ENCODE data around the gene SYNJ2. TPM values are rescaled to one million over a fixed set of nuclear protein-coding genes. Genes with fewer than 3 reads are reported as not detected.

Gene SYNJ2
- polyA plus RNA-seq, 1 experiment: 40.8 TPM

DNA sequence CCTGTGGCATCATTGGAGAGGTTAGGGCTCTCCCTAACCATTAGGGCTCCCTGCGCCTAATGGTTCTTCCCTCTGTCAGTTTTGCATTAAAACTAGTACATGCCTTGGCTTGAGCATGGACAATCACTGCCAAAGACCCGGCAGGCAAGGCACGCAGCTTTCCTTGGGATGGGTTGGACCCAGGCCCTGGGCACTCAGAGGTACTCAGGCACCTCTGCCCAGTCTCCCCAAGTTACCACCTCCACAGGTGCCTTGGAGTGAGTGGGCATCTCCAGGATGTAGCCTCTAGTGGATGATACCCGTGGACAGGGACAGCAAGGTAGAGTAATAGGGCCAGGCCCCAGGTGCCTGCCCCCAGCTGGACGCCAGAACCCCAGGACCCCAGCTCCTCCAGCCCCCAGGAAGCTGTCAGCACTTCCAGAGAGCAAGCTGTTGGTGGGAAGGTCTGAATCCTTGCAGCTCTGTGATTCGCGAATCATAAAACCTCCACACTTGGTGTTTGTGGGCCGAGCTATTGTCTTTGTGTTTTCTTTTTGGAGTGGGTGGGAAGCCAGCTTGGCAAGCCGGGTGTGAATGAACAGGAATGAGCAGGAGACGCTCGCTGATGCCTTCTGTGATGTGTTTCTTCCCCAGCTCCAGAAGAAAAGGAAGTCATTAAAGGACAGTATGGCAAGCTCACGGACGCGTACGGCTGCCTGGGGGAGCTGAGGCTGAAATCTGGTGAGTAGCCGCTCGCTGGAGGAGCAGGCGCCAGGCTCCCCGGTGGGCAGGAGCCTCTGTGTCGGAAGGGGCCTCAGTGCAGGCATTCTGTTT, 35.1 kb downstream of the SYNJ2 start:
- no peaks in the 10 kb centered on the region; the same call in 1 of the 2 replicates for H3K9me3 ChIP-seq (ENCODE audit: control insufficient read depth, insufficient read depth, low read length)
- TF ChIP-seq, protein P1, sequence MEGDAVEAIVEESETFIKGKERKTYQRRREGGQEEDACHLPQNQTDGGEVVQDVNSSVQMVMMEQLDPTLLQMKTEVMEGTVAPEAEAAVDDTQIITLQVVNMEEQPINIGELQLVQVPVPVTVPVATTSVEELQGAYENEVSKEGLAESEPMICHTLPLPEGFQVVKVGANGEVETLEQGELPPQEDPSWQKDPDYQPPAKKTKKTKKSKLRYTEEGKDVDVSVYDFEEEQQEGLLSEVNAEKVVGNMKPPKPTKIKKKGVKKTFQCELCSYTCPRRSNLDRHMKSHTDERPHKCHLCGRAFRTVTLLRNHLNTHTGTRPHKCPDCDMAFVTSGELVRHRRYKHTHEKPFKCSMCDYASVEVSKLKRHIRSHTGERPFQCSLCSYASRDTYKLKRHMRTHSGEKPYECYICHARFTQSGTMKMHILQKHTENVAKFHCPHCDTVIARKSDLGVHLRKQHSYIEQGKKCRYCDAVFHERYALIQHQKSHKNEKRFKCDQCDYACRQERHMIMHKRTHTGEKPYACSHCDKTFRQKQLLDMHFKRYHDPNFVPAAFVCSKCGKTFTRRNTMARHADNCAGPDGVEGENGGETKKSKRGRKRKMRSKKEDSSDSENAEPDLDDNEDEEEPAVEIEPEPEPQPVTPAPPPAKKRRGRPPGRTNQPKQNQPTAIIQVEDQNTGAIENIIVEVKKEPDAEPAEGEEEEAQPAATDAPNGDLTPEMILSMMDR (IDR thresholded peaks at IDR 0.05; ENCODE audit: low read depth, low read length): no peak
- H3K27ac ChIP-seq (ENCODE audit: low read depth, low read length): peak overlapping the region; percentile 39
- no peak overlapping the region for H3K4me3 ChIP-seq (ENCODE audit: low read depth, low read length)
- POLR2A ChIA-PET: interaction anchor here (0.7 kb wide), 1 partner anchor 1773 kb away, joined by 7 read pairs; no protein-coding TSS in a partner anchor
- no peak for DNase-seq (ENCODE audit: low read depth, low spot score)
- CTCF ChIA-PET: interaction anchor here (0.7 to 2.9 kb wide), 2 partner anchors 9 to 69 kb away, joined by 7 to 14 read pairs; no protein-coding TSS in a partner anchor
- H3K27me3 ChIP-seq (ENCODE audit: control insufficient read depth, insufficient read depth, low read length): no peaks in the 10 kb centered on the region

DNA sequence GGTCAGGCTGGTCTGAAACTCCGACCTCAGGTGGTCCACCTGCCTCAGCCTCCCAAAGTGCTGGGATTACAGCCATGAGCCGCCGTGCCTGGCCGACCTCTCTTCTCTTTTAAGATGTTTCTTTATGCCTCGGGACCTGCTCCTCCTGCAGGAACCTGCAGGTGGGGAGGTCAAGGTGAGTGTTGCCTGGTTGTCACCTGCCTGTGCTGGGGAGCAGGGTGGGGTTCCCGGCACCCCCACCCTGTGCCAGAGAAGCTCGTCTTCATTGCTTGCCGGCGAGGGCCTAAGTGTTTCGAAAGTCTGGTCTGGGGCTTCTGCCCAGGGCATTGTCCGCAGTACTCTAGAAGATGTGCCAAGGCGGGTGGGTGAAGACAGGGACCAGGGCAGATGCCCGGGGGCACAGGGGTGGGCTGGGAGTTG, 36.0 kb downstream of the SYNJ2 start:
- TF ChIP-seq, protein P1 (IDR thresholded peaks at IDR 0.05; ENCODE audit: low read depth, low read length): no peak
- Histone ChIP-seq H3K27me3 (ENCODE audit: control insufficient read depth, insufficient read depth, low read length) (no peaks in the 10 kb centered on the region), H3K4me3 (ENCODE audit: low read depth, low read length) (no peak overlapping the region), H3K9me3 (ENCODE audit: control insufficient read depth, insufficient read depth, low read length) (no peaks in the 10 kb centered on the region; the same call in 1 of the 2 replicates), H3K27ac (ENCODE audit: low read depth, low read length) (peak overlapping the region; percentile 88)
- ChIA-PET CTCF (interaction anchor here (0.7 kb wide), 1 partner anchor 68 kb away, joined by 7 read pairs; no protein-coding TSS in a partner anchor), POLR2A (interaction anchor here (0.7 to 0.8 kb wide), 2 partner anchors 36 to 1772 kb away, joined by 3 to 7 read pairs; partner anchors contain the start of gene SYNJ2)
- no peak for DNase-seq (ENCODE audit: low read depth, low spot score)

DNA sequence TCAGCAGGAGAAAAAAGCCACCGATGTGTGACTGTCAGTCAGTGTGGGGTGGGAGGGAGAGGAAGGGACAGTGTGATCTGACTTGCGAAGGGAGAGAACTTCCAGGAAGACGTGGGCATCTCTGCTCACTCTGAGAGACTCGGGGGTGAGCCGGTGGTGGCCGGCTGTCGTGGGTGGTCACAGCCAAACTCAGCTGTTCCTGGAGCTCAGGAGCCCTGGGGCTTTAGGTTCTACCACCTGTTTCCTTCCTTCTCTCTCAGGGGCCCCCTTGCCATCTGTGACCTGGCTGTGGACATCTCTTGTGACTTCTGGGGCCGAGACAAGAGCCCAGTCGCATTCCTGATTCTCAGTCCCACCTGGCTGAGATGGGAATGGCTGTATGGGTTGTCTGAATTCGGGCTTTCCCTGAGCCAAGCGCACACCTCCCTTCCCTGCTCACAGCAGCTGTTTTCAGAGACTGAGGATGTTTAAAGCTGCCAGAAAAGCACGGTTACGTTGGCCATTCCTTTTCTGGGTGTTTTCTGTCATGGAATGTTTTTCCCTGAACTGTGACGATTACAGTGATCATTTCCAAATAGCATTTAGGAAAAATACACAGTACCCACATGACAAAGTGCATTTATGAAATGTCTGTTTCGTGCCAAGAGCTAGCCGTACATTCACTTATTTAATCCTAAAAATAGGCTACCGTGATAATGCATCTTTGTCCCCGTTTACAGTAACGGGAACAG, 36.5 kb downstream of the SYNJ2 start:
- POLR2A ChIA-PET: interaction anchor here (0.8 kb wide), 1 partner anchor 37 kb away, joined by 3 read pairs; the partner anchor contains the start of gene SYNJ2
- no peaks in the 10 kb centered on the region; the same call in 1 of the 2 replicates for H3K9me3 ChIP-seq (ENCODE audit: control insufficient read depth, insufficient read depth, low read length)
- H3K27me3 ChIP-seq (ENCODE audit: control insufficient read depth, insufficient read depth, low read length): no peaks in the 10 kb centered on the region
- H3K27ac ChIP-seq (ENCODE audit: low read depth, low read length): peak overlapping the region; percentile 88
- H3K4me3 ChIP-seq (ENCODE audit: low read depth, low read length): no peak overlapping the region
- CTCF ChIA-PET: interaction anchor here (0.7 kb wide), 1 partner anchor 67 kb away, joined by 7 read pairs; no protein-coding TSS in a partner anchor
- TF ChIP-seq, protein P1 (IDR thresholded peaks at IDR 0.05; ENCODE audit: low read depth, low read length): no peak
- no peak for DNase-seq (ENCODE audit: low read depth, low spot score)

DNA sequence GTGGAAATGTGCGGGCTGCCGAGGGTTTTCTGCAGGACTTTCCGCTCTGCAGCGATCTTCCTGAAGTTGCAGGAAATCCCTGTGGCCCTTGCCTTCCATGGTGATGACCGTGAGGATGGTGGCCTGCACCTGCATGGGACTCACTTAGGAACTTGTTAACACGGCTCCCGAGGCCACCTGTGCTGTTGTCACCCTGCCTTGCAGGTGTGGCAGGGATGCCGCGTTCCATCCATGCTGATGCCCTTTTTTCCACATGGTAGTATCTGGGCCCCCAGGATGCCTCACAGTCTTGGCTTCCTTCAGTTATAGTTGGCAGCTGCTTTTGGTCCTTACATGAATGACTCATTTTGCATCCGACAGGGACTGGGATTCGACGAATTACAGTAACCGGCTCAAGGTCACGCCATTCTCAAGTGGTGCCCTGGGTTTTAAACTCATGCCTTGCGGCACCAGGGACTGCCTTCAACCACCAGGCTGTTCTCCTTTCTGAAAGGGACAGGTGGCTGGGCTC, 37.2 kb downstream of the SYNJ2 start:
- Histone ChIP-seq H3K9me3 (ENCODE audit: control insufficient read depth, insufficient read depth, low read length) (no peaks in the 10 kb centered on the region; the same call in 1 of the 2 replicates), H3K27me3 (ENCODE audit: control insufficient read depth, insufficient read depth, low read length) (no peaks in the 10 kb centered on the region), H3K4me3 (ENCODE audit: low read depth, low read length) (no peak overlapping the region), H3K27ac (ENCODE audit: low read depth, low read length) (peak overlapping the region; percentile 86)
- CTCF ChIA-PET: no interaction called here
- DNase-seq (ENCODE audit: low read depth, low spot score): no peak
- TF ChIP-seq, protein P1 (IDR thresholded peaks at IDR 0.05; ENCODE audit: low read depth, low read length): no peak
- POLR2A ChIA-PET: no interaction called here

Measured in AG04450 (cell line).